Erythroblast (primary cell): ENCODE data around the gene CNGB1.

Experiments
- GATA1 ChIP-seq: IDR thresholded peaks from 2 replicates; pipeline ENCODE4 v1.6.1; 2011; ENCODE audit warnings: low read depth, mild to moderate bottlenecking, control low read depth, low read length, moderate library complexity
- POLR2A ChIP-seq: IDR thresholded peaks from 2 replicates; pipeline ENCODE4 v1.6.1; 2011; ENCODE audit warnings: mild to moderate bottlenecking, low read length

DNA sequence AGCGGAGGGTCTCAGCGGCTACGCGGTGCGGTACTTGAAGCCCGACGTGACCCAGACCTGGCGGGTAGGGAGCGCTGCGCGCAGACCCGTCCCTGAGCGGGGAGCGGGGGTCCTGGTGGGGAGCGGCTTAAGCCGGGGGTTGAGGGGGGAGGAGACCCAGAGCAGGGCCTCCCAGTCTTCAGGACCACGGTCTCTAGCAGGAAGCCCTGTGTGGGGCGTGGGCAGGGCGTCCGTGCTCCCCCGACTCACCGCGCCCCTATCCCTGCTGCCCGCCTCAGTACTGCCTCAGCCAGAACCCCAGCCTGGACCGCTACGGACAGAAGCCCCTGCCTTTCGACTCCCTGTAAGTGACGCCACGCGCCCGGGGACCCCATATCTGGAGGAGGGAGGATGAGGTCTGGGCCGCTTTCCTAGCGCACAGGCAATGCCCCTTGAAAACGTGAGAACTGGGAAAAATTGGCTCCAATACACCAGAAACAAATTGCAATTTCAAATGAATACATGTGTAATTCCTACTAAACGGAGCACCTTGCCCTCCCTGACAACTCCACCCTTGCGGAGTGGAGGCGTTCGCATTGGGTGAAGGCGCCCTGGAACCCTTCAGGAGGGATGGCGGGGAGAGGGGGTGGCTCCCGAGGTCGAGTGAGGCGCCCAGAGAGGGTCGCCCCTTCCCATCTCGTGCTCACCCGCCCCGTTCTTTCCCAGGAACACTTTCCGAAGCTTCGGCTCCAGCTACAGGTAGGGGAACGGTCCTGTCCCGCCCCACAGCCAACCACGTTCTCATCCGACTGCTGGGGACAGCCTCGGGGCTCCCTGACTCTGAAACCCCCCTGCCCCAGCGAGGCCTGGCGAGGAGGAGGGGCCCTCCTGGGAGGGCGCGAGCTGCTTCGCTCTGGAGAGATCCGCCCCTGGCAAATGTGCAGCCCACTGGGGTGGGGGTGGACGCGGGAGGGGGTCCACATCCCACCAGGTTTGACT is 14.6 kb upstream of the CNGB1 start:
- TF ChIP-seq POLR2A, result no peak
- TF ChIP-seq GATA1, result no peak
